ENCODE results near the gene SIRT7.

SIRT7 gene

GRCh38 chr17:81957691-81958432, 39.9 kb upstream of the SIRT7 start:
- Histone ChIP-seq H3K4me3 (ENCODE audit: low read depth, low read length) (no peak overlapping the region), H3K27ac (no peak overlapping the region), H3K27me3 (replicated peaks) (peaks cover 49% of the 10 kb centered on the region), H3K36me3 (replicated peaks) (no peaks in the 10 kb centered on the region)
- no peak for DNase-seq
- in situ Hi-C loops (cut with HindIII; ENCODE audit: low pct_ligation_motif_present, low sequenced_read_pairs): no loop called here
- no peak for TF ChIP-seq CTCF (IDR thresholded peaks at IDR 0.05; ENCODE audit: low read depth, low read length, missing control alignments)

- no peaks in the 10 kb centered on the region for H3K36me3 ChIP-seq (replicated peaks)
Measured at GRCh38 chr17:81956607-81957589, 38.9 kb upstream of the SIRT7 start.

GRCh38 chr17:81955756-81956544, 38.0 kb upstream of the SIRT7 start:
- Histone ChIP-seq H3K36me3 (replicated peaks) (no peaks in the 10 kb centered on the region), H3K4me3 (ENCODE audit: low read depth, low read length) (no peak overlapping the region), H3K27ac (no peak overlapping the region), H3K27me3 (replicated peaks) (peaks cover 34% of the 10 kb centered on the region)
- no peak for DNase-seq
- in situ Hi-C loops (cut with HindIII; ENCODE audit: low pct_ligation_motif_present, low sequenced_read_pairs): no loop called here
- no peak for TF ChIP-seq CTCF (IDR thresholded peaks at IDR 0.05; ENCODE audit: low read depth, low read length, missing control alignments)

More at GRCh38 chr17:81956607-81957589, 38.9 kb upstream of the SIRT7 start:
- no peak overlapping the region for H3K4me3 ChIP-seq (ENCODE audit: low read depth, low read length)
- in situ Hi-C loops (cut with HindIII; ENCODE audit: low pct_ligation_motif_present, low sequenced_read_pairs): no loop called here
- TF ChIP-seq CTCF (IDR thresholded peaks at IDR 0.05; ENCODE audit: low read depth, low read length, missing control alignments): no peak
- H3K27ac ChIP-seq: no peak overlapping the region
- no peak for DNase-seq
- peaks cover 41% of the 10 kb centered on the region for H3K27me3 ChIP-seq (replicated peaks)

- in situ Hi-C loops (cut with HindIII; ENCODE audit: low pct_ligation_motif_present, low sequenced_read_pairs): no loop called here
- DNase-seq: no peak
- peaks cover 28% of the 10 kb centered on the region for H3K27me3 ChIP-seq (replicated peaks)
- no peaks in the 10 kb centered on the region for H3K36me3 ChIP-seq (replicated peaks)
- H3K4me3 ChIP-seq (ENCODE audit: low read depth, low read length): no peak overlapping the region
- TF ChIP-seq CTCF (IDR thresholded peaks at IDR 0.05; ENCODE audit: low read depth, low read length, missing control alignments): no peak
- no peak overlapping the region for H3K27ac ChIP-seq
Measured at GRCh38 chr17:81955058-81955681, 37.2 kb upstream of the SIRT7 start.
